Skeletal muscle cell (primary cell): ENCODE measurements around the gene NCCRP1.

Source experiments
- DNase-seq: peaks from one replicate; pipeline ENCODE4 v3.0.0-alpha.2; 2010; ENCODE audit warnings: low read depth
- H3K4me3 ChIP-seq: 2 replicates; pipeline ENCODE4 v1.5.1; 2011; ENCODE audit warnings: low read depth, mild to moderate bottlenecking, control low read depth, low read length, moderate library complexity

The NCCRP1 gene

DNA sequence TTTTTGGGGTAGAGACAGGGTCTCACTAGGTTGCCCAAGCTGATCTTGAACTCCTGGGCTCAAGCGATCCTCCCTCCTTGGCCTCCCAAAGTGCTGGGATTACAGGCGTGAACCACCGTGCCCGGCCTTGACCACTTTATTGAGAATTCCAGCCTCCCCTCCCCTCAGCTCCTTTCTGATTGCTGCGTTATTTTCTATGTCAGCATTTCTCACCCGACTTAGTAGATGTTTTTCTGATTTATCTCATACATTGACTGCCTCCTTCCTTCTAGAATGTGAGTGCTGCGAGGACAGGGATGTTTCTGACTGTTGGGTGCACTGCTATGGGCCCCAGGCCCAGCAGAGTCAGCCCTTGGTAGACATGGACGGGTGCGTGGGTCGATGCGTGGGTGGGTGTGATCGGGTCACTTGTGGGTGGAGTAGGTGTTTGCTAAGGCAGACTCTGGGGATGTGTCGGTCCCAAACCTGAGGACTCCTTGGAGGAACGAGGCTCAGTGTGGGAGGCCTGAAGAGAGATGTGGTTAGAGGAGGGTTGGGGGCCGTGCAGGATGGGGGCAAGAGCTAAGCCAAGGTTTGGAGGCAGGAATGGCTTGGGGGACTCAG is 34.2 kb upstream of the NCCRP1 start:
- H3K4me3 ChIP-seq = no peak overlapping the region
- DNase-seq = no peak

DNA sequence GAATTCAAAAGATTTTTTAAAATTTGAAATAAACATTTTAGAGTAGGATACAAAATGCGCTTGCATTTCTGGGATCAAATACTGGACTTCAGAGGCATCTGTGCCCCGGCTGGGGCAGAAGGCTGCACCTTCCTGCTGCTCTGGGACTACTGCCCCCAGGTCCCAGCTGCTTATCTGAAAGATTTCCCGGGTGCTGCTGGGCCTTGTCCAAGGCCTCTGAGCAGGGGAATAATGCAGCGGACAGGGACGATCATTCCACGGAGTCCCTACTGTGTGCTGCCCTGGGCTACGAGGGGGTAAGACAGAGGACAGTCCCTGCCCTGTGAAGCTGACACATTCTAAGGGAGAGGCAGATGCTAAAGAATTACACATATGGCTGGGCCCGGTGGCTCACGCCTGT is 33.1 kb upstream of the NCCRP1 start:
- no peak overlapping the region for H3K4me3 ChIP-seq
- no peak for DNase-seq

DNA sequence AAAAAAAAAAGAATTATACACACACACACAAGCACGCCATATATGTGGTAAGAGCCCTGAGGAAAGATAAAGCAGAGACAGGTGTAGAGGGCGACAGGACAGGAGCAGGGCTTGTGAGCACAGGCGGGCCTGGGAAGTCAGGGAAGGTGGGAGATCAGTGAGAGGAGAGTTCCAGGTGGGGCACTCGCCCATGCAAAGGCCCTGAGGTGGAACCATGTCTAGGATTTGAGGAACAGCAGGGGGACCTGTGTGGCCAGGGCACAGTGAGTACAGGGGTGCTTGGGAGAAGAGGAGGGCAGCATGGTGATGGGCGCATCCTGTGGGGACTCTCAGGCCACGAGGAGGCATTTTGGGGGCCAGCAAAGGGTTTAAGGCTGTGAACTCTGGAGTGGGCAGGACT is 32.5 kb upstream of the NCCRP1 start:
- no peak overlapping the region for H3K4me3 ChIP-seq
- no peak for DNase-seq

DNA sequence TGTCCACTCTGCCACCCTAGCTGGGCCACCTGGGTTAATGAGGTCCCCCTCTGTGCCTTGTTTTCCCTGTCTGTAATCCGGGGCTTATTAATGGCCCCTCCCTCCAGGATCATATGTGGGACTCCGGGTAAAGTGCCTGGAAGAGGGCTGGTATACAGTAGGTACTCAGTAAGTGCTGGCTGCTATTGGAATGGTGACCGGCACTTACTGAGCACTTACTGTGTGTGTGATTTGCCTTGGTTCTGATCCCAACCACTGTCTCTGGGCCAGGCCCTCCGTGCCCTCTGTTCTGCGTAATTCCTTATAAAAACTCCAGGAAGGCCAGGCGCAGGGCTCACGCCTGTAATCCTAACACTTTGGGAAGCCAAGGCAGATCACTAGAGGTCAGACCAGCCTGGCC is 30.9 kb upstream of the NCCRP1 start:
- no peak overlapping the region for H3K4me3 ChIP-seq
- no peak for DNase-seq

DNA sequence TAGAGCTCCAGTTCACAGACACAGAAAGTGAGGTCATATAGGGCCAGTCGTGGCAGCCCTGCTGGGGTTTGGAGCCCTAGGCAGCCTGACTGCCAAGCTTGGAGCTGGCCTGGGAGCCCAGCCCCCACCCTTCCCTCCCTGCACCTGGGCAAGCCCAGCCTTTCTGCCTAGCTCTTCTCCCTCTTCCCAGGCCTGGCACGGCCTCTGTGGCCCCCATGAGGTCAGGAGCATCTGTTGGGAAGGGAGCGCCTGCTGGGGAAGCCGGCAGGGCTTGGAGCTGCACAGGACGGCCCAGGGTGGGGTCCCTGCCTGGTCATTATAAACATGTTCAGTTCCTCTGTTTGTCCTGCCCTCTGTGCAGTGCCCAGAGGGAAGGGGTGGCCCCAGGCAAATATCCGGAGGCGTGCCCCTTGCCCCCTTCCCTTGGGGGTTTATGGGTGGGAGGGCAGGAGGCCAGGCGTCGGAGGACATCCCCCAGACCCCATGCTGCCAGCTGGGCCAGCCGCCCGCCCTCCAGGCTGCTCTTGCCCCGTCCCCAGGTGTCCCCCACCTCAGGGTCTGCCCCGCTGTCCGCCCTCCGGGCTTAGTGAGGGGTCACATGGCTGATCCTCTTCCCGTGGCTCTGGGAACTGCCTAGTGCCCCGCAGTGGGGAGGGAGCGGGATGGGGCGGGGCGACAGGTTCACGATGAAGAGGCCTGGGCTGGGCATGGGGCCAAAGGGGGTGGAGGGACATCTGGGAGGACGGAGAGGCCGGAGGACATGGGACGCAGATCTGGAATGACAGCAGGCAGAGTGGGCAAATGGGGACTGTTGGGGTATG is 30.0 kb upstream of the NCCRP1 start:
- no peak for DNase-seq
- H3K4me3 ChIP-seq = no peak overlapping the region

DNA sequence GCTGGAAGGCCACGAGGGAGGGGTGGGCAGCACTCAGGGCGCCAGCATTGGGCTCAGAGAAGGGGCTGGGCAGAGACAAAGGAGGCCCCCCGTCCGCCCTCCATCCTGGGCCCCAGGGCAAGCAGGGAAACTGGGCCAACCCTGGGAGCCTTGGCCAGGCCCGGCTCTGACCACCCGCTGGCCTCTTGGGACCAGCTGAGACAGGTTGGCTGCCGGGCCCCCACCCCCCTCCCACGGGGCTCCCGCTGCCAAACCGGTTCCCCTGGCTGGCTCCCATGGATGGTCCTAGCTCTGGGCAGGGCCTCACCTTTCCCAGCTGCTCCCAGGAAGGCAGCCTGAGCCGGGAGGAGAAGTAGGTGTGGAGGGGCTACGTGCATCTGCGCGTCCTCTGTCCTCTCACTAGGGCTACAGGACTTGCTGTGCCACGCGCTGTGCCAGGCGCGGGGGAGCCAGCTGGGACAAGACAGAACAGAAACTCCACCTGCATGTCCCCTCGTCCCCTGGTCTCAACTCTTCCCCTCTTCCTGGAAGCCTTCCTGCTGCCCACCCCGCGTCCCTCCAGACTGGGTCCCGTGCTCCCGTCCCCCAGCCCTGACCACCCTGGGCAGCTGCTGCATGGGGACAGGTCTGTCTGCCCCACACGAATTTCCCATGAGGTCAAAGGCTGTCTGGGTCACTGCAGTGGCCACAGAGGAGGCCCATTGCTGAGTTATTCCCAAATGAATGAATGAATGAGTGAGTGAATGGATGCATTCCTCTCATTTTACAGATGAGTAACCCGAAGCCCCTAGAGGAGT is 29.1 kb upstream of the NCCRP1 start:
- no peak overlapping the region for H3K4me3 ChIP-seq
- DNase-seq = no peak

DNA sequence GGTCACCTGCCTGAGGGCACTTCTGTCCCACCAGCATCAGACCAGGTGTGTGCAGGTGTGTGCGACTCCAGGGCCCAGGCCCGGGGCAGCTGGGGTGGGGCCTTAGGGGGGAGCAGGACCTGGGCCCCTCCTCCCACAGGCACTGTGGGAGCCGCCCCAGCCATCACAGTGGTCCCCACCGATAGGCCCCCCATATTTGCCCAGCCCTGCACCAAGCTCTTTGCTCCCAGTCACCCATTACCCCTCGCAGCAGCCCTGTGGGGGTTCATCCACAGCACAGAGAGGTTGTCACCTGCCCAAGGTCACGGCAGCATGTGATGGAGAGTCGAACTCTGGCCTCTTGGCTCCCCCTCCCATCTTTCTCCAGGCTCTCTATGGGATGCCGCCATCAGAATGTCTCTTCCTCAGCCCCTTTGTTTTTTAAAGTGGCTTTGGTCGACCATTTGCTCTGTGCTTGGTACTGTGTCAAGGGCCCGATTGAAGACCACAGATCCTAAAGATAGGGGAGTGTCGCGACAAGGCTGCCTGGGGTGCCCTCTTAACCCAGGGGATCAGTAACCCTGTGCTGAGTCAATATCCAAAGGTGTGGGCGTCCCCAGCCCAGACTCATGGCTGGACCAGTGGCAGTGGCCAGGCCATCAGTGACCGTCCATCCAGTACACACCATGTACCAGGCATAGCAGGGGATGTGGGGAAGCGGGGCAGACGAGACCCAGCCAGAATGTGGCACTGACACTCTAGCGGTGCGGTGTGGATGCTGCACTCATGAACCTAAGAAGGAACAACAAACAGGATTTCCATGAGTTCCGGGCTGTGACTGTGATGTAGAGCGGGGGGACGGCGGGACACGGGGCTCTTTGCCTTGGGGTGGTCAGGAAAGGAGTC is 28.3 kb upstream of the NCCRP1 start:
- H3K4me3 ChIP-seq = no peak overlapping the region
- no peak for DNase-seq

DNA sequence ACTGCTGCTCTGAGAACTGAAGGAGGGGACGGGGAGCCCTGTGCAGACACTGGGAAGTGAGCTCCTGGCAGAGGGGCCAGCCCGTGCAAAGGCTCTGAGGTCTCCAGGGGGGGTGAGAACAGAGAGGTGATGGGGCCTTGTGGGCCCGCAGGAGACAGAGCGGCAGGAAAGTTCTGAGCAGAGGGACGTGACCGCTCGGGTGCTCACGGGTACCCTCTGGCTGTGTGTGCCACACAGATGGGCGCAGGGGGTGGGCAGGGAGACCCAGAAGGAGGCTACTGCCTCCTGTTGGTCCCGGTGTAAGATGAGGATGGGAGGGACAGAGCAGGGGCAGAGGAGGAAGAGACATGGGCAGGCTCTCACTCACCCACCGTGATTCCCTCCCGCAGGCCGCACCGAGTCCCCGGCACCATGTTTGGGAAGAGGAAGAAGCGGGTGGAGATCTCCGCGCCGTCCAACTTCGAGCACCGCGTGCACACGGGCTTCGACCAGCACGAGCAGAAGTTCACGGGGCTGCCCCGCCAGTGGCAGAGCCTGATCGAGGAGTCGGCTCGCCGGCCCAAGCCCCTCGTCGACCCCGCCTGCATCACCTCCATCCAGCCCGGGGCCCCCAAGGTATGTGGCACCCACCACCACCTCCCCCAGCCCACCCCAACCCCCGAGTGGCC is 27.5 kb upstream of the NCCRP1 start:
- H3K4me3 ChIP-seq = no peak overlapping the region

DNA sequence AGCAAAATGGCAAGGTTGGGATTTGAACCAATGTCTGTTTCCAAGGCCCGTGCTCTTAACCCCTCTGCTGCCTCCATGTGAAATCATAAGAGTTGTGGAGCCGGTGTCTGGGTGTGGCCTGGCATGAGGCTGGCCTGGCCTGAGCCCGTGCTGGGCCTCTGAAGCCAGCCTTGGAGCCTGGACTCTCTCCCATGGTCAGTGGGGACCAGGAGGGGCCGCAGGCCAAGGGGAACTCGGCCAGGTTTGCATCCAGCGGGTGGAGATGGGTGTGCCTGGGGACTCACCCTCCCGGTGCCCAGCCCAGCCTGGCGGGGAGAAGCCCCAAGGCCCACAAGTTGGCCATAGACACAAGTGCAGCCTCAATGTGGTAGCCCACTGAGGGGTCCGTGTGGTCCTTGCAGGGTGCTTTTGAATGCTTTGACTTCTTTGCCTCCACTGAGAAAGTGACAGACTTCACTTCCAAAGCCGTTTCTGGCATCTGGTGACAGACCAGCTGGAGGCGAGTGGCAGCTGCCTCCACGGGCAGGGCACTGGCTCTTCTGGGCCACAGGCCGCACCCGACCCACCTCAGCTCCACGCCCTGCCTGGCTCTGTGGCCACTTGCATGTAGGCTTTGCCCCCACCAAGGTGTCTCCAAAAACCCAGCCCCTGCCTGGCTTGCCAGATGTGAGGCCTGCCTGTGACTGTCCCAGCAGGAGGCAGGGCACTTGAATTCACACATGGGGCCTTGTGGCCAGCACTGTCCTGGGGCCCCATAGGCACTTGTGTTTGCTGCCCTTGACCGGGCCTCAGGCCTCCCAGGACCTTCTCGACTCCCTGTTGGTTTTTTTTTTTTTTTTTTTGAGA is 26.2 kb upstream of the NCCRP1 start:
- H3K4me3 ChIP-seq = no peak overlapping the region
- no peak for DNase-seq

More for the DNA sequence above, 27.5 kb upstream of the NCCRP1 start:
- no peak for DNase-seq

DNA sequence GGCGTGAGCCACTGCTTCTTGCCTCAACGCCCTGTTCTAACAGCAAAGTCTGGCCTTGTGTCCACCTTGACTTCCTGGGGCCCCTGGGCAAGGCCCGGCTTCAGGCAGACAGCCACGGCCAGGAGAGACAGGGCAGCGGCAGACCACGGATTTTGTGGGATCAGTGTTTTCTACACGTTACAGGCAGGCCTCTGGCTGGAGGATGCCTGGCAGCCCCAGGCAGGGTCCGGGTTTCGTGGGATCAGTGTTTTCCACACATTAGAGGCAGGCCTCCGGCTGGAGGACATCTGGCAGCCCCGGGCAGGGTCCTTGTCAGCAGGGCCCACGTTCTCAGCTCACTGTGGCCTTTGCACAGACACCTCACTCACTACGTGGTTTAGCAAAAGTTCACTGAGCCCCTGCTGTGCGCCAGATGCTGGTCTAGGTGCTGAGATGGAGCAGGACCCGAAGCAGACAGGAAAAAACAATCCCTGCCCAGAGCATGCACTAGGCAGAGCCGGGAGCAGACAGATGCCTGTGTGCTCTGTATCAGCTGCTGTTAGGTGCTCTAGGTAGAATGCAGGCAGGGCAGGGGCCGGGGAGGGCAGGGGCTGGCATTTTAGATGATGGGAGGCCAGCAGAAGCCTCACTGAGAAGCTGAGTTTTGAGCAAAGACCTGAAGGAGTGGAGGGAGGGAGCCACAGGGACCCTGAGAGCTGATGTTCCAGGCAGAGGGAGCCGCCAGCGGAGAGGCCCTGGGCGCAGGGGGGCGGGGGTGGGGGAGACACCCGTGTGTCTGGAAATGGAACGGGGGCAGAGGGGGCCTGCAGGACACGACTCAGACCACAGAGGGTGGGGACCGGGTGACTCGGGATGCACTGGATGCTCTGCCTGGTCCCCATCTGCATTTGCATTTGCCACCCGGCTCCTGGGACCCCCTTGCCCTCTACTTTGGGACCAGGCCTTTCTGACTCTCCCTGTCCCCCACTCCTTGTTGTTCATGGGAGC is 25.0 kb upstream of the NCCRP1 start:
- no peak for DNase-seq
- no peak overlapping the region for H3K4me3 ChIP-seq

DNA sequence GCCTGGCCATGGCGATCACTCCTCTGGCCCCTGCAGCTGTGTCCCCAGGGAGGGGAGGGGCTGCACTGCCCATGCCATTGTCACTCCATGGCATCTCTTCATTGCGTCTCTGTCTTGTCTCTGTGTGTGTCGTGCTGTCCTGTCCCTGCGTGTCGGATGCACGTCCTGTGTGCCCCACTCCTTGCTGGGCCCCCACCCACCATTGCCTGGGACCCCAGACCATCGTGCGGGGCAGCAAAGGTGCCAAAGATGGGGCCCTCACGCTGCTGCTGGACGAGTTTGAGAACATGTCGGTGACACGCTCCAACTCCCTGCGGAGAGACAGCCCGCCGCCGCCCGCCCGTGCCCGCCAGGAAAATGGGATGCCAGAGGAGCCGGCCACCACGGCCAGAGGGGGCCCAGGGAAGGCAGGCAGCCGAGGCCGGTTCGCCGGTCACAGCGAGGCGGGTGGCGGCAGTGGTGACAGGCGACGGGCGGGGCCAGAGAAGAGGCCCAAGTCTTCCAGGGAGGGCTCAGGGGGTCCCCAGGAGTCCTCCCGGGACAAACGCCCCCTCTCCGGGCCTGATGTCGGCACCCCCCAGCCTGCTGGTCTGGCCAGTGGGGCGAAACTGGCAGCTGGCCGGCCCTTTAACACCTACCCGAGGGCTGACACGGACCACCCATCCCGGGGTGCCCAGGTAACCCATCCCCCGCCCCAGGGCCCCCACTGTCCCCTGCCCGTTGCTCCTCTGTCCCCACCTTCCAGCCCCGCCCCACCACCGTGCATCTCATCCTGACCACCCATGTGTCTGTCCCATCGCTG is 23.9 kb upstream of the NCCRP1 start:
- no peak for DNase-seq
- H3K4me3 ChIP-seq = no peak overlapping the region

DNA sequence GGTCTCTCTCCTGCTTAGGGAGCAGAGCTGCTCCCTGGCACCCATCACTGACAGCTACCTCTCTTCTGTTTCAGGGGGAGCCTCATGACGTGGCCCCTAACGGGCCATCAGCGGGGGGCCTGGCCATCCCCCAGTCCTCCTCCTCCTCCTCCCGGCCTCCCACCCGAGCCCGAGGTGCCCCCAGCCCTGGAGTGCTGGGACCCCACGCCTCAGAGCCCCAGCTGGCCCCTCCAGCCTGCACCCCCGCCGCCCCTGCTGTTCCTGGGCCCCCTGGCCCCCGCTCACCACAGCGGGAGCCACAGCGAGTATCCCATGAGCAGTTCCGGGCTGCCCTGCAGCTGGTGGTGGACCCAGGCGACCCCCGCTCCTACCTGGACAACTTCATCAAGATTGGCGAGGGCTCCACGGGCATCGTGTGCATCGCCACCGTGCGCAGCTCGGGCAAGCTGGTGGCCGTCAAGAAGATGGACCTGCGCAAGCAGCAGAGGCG is 23.2 kb upstream of the NCCRP1 start:
- H3K4me3 ChIP-seq = no peak overlapping the region
- no peak for DNase-seq

DNA sequence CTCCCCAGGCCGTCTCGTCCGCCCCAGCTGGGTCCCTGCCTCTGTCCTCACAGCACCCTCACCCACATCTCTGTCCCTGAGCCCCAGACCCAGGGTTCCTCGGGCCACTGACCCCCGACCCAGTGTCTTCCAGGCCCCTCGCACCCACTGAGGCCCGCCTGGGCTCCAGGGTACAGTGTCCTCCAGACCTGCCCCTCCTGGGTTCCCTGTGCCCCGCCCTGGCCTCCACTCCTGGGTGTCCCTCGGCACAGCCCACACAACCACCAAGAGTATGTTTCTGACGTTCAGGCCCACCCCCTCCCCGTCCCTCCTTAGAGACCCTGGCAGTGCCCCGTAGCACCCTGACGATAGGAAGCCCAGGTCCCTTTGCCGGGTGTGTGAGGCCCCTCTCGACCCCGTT is 22.6 kb upstream of the NCCRP1 start:
- H3K4me3 ChIP-seq = no peak overlapping the region

DNA sequence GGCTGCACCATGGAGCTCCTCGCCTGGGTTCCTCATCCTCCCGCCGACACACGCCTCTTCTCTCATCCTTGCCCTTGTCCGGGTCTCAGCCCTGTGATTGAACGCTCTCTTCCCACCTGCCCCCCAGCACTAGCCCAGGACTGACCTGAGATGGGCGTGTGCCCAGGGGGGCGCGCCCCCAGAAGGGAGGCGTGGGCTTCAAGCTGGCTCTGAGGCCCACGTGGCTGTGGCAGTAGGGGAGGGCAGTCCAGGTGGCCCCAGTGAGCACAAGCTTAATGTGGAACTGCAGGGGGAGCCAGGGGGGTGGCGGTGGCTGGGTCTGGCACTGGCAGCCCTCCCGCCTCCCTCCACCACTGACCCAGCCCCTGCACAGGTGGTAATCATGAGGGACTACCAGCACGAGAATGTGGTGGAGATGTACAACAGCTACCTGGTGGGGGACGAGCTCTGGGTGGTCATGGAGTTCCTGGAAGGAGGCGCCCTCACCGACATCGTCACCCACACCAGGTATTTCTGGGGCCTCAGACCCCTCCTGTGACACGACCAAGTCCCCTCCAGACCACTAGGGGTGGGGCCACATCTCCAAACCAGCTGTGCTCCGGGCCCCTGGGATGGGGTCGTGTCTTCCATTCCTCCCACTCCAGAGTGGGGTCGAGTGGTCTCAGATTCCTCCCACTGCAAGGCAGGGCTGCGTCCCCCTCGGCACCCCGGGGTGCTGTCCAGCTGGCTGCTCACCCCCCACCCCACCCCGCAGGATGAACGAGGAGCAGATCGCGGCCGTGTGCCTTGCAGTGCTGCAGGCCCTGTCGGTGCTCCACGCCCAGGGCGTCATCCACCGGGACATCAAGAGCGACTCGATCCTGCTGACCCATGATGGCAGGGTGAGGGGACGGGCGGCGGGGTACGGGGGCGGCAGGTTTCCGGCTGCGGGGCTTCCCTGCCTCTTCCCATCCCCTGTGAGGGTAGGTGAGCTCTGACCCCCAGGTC is 21.9 kb upstream of the NCCRP1 start:
- H3K4me3 ChIP-seq = no peak overlapping the region
- DNase-seq = no peak

More for the DNA sequence above, 22.6 kb upstream of the NCCRP1 start:
- DNase-seq = no peak

DNA sequence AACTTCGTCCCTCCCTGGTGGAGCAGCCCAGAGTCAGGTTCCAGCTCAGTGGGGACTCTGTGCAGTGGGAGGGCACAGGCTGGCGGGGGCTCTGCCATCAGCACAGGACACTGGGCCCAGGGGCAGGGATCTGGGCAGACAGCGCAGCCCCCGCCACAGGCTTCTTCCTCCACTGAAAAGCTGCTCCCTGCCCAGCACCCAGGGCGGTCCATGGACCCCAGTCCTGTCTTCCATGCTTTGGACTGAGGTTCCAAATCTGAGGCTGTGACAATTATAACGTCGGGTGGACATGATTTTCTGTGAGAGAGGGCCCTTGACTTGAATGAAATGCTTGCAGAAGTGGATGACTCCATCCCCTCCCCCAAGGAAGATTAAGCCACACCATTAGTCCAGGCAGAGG is 21.2 kb upstream of the NCCRP1 start:
- no peak overlapping the region for H3K4me3 ChIP-seq
- no peak for DNase-seq
